Measurements from ENCODE around the gene C2CD4C. TPM values are rescaled to one million over a fixed set of nuclear protein-coding genes. Genes with fewer than 3 reads are reported as not detected.

Gene C2CD4C
- total RNA-seq, 6 donors from 2014 or later = 0.76 to 2.1 (median 1.6) TPM

- H3K27ac ChIP-seq = no peak overlapping the region
- TF ChIP-seq POLR2AphosphoS5 (IDR thresholded peaks at IDR 0.05) (no peak), EP300 (IDR thresholded peaks at IDR 0.05) (no peak), CTCF (IDR thresholded peaks at IDR 0.05) (no peak), POLR2A (IDR thresholded peaks at IDR 0.05) (no peak)
- ATAC-seq (ENCODE audit: low FRiP score in 2 of 2) = no peak
- no peaks in the 10 kb centered on the region for H3K4me1 ChIP-seq
- H3K27me3 ChIP-seq = no peaks in the 10 kb centered on the region
- H3K9me3 ChIP-seq = no peaks in the 10 kb centered on the region
- H3K4me3 ChIP-seq = no peak overlapping the region
- no peaks in the 10 kb centered on the region for H3K36me3 ChIP-seq
- DNase-seq = no peak
- 80 to 91% methylated on average over 7 to 13 of the region's 14 CpGs for WGBS, 2 donors
These were observed 30.2 kb downstream of the C2CD4C start for GRCh38 chr19:378706-379105.

- no peak overlapping the region for H3K27ac ChIP-seq
- H3K27me3 ChIP-seq = no peaks in the 10 kb centered on the region
- H3K9me3 ChIP-seq = no peaks in the 10 kb centered on the region
- no peak for DNase-seq
- WGBS, 2 donors = 45 to 64% methylated on average over 11 to 38 of the region's 38 CpGs
- TF ChIP-seq POLR2AphosphoS5 (IDR thresholded peaks at IDR 0.05) = no peak
- no peak for TF ChIP-seq CTCF (IDR thresholded peaks at IDR 0.05)
- no peak for TF ChIP-seq EP300 (IDR thresholded peaks at IDR 0.05)
- ATAC-seq (ENCODE audit: low FRiP score in 2 of 2) = no peak
- no peaks in the 10 kb centered on the region for H3K4me1 ChIP-seq
- no peak overlapping the region for H3K4me3 ChIP-seq
- no peaks in the 10 kb centered on the region for H3K36me3 ChIP-seq
These were observed 31.0 kb downstream of the C2CD4C start for GRCh38 chr19:377801-378581.

- ATAC-seq (ENCODE audit: low FRiP score in 2 of 2) (no peak), DNase-seq (no peak)
- TF ChIP-seq POLR2A (IDR thresholded peaks at IDR 0.05) (no peak), CTCF (IDR thresholded peaks at IDR 0.05) (no peak), POLR2AphosphoS5 (IDR thresholded peaks at IDR 0.05) (no peak), EP300 (IDR thresholded peaks at IDR 0.05) (no peak)
- 91 to 94% methylated on average over 4 to 8 of the region's 8 CpGs for WGBS, 2 donors
- Histone ChIP-seq H3K9me3 (no peaks in the 10 kb centered on the region), H3K4me1 (peaks cover 0 to 12% (median 2%) of the 10 kb centered on the region in 4 donors), H3K36me3 (no peaks in the 10 kb centered on the region), H3K4me3 (no peak overlapping the region), H3K27me3 (no peaks in the 10 kb centered on the region), H3K27ac (no peak overlapping the region)
These were observed 32.9 kb downstream of the C2CD4C start for GRCh38 chr19:376111-376470.

- H3K4me1 ChIP-seq = peaks cover 0 to 12% (median 2%) of the 10 kb centered on the region in 4 donors
- 73 to 78% methylated on average over 31 to 42 of the region's 43 CpGs for WGBS, 2 donors
- no peaks in the 10 kb centered on the region for H3K36me3 ChIP-seq
- no peak for TF ChIP-seq EP300 (IDR thresholded peaks at IDR 0.05)
- no peak for TF ChIP-seq CTCF (IDR thresholded peaks at IDR 0.05)
- no peak for TF ChIP-seq POLR2AphosphoS5 (IDR thresholded peaks at IDR 0.05)
- no peak for TF ChIP-seq POLR2A (IDR thresholded peaks at IDR 0.05)
- no peaks in the 10 kb centered on the region for H3K9me3 ChIP-seq
- DNase-seq (no peak), ATAC-seq (ENCODE audit: low FRiP score in 2 of 2) (no peak)
- no peak overlapping the region for H3K27ac ChIP-seq
- no peak overlapping the region for H3K4me3 ChIP-seq
- no peaks in the 10 kb centered on the region for H3K27me3 ChIP-seq
These were observed 33.4 kb downstream of the C2CD4C start for GRCh38 chr19:375395-376110.

All from upper lobe of left lung (tissue), 6 donors.